Upper lobe of right lung (tissue), 1 donor: ENCODE data around the gene CHPF. TPM values are rescaled to one million over a fixed set of nuclear protein-coding genes. Genes with fewer than 3 reads are reported as not detected.
A peak's percentile ranks its signal among the peaks of the same experiment; 100 is the strongest.

ENCODE experiments used
- ATAC-seq: fragments of 200-7000 bp; cut with Tn5 transposase; one replicate; pipeline ENCODE4 v1.9.1; 2020; ENCODE audit warnings: mild to moderate bottlenecking, moderate library complexity
- DNase-seq: peaks from one replicate; pipeline ENCODE4 v3.0.0-alpha.2; 2020
- H3K27ac ChIP-seq: fragments of 200-600 bp; one replicate; pipeline ENCODE4 v1.8.0; 2022
- H3K27me3 ChIP-seq: fragments of 200-600 bp; one replicate; pipeline ENCODE4 v1.8.0; 2022; ENCODE audit warnings: mild to moderate bottlenecking
- H3K36me3 ChIP-seq: fragments of 200-600 bp; one replicate; pipeline ENCODE4 v1.8.0; 2022
- H3K4me1 ChIP-seq: fragments of 200-600 bp; one replicate; pipeline ENCODE4 v1.8.0; 2022
- H3K4me3 ChIP-seq: fragments of 200-600 bp; one replicate; pipeline ENCODE4 v1.8.0; 2022; ENCODE audit warnings: mild to moderate bottlenecking
- H3K9me3 ChIP-seq: fragments of 200-600 bp; one replicate; pipeline ENCODE4 v1.8.0; 2022
- CTCF ChIP-seq: fragments of 200-600 bp; IDR thresholded peaks from one replicate; pipeline ENCODE4 v1.8.0; 2022; ENCODE audit warnings: antibody characterized with exemption
- intact Hi-C: fragments of 100-400 bp; cut with DNase I; formaldehyde crosslinking; loops from one replicate; pipeline ENCODE4 v1.11.0; 2022
- total RNA-seq: library from RNA; stranded (reverse); fragmentation: NEBNext Ultra II Directional; extraction: Animal tissue kit (Norgen Biotek cat#: 25700); gene quantifications from one replicate; pipeline ENCODE4 v1.2.1, GENCODE V29; 2021
- donor health status: DM: no; HTN: yes; CAD: no; lungs with severe emphysema.

CHPF gene
- total RNA-seq, 1 donor from 2014 or later: 45.3 TPM

GRCh38 chr2:219555956-219556355, 12.3 kb upstream of the CHPF start:
- H3K9me3 ChIP-seq: no peaks in the 10 kb centered on the region
- no peak overlapping the region for H3K4me3 ChIP-seq
- ATAC-seq (no peak), DNase-seq (no peak)
- intact Hi-C loops: no loop called here
- H3K36me3 ChIP-seq: no peaks in the 10 kb centered on the region
- H3K4me1 ChIP-seq: peaks cover 11% of the 10 kb centered on the region
- H3K27ac ChIP-seq: no peak overlapping the region
- TF ChIP-seq CTCF: no peak
- H3K27me3 ChIP-seq: peaks cover 23% of the 10 kb centered on the region

GRCh38 chr2:219554350-219554749, 10.7 kb upstream of the CHPF start:
- no peaks in the 10 kb centered on the region for H3K9me3 ChIP-seq
- no peak for ATAC-seq
- intact Hi-C loops: no loop called here
- no peak overlapping the region for H3K4me3 ChIP-seq
- peaks cover 11% of the 10 kb centered on the region for H3K4me1 ChIP-seq
- H3K27ac ChIP-seq: no peak overlapping the region
- H3K36me3 ChIP-seq: no peaks in the 10 kb centered on the region
- H3K27me3 ChIP-seq: peaks cover 23% of the 10 kb centered on the region
- TF ChIP-seq CTCF: no peak
- DNase-seq: no peak

- Histone ChIP-seq H3K4me1 (peaks cover 11% of the 10 kb centered on the region), H3K36me3 (no peaks in the 10 kb centered on the region), H3K27ac (no peak overlapping the region), H3K4me3 (no peak overlapping the region), H3K9me3 (no peaks in the 10 kb centered on the region), H3K27me3 (peaks cover 23% of the 10 kb centered on the region)
- DNase-seq: no peak
- intact Hi-C loops: no loop called here
- no peak for ATAC-seq
- no peak for TF ChIP-seq CTCF
Measured at GRCh38 chr2:219553463-219553963, 9.9 kb upstream of the CHPF start.

- ATAC-seq (no peak), DNase-seq (no peak)
- peak overlapping the region; percentile 69 for H3K4me3 ChIP-seq
- H3K9me3 ChIP-seq: no peaks in the 10 kb centered on the region
- intact Hi-C loops: no loop called here
- no peak overlapping the region for H3K27ac ChIP-seq
- H3K27me3 ChIP-seq: peaks cover 23% of the 10 kb centered on the region
- TF ChIP-seq CTCF: no peak
- H3K36me3 ChIP-seq: no peaks in the 10 kb centered on the region
- peaks cover 11% of the 10 kb centered on the region for H3K4me1 ChIP-seq
Measured at GRCh38 chr2:219553168-219553417, 9.5 kb upstream of the CHPF start.

GRCh38 chr2:219552382-219553167, 9.0 kb upstream of the CHPF start:
- intact Hi-C loops: no loop called here
- H3K9me3 ChIP-seq: no peaks in the 10 kb centered on the region
- H3K4me3 ChIP-seq: peak overlapping the region; percentile 69
- DNase-seq: peak; percentile 92
- peak overlapping the region; percentile 42 for H3K27ac ChIP-seq
- peaks cover 23% of the 10 kb centered on the region for H3K27me3 ChIP-seq
- peaks cover 11% of the 10 kb centered on the region for H3K4me1 ChIP-seq
- H3K36me3 ChIP-seq: no peaks in the 10 kb centered on the region
- peak; percentile 93 for ATAC-seq
- TF ChIP-seq CTCF: no peak
